AG10803 (cell line): Measurements from ENCODE around the gene TRIM16.
"Not testable (repeated sequence)": the region's sequence is repeated elsewhere in the genome, so short reads cannot be mapped to it uniquely, and the experiment has no call there.

Experiments used
- DNase-seq: peaks from one replicate; pipeline ENCODE4 v3.0.0; 2010; ENCODE audit warnings: low read depth
- H3K4me3 ChIP-seq: 2 replicates; pipeline ENCODE4 v1.5.1; 2011; ENCODE audit warnings: mild to moderate bottlenecking, low read length, control low read depth
- TF ChIP-seq, protein P1 (sequence below): conservative IDR thresholded peaks from 2 replicates; pipeline ENCODE4 v1.5.1; 2011; ENCODE audit warnings: mild to moderate bottlenecking, low read length, control low read depth, inconsistent platforms

Gene TRIM16

DNA sequence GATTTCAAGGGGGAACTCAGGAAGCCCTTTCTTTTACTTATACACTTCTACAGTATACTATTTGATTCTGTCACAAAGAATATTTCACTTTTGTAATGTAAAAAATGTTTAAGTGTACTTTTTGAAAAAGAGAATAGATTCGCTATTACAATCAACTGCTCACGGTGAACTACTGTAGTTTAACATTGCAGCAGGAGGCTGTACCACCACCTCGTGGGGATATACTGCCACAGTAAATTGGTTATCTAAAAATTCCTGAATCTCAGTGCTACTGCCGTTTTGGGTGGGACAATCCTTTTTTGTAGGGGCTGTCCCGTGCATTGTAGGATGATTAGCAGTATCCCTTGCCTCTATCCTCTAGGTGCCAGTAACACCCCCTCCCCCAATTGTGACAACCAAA, 14.6 kb downstream of the TRIM16 start:
- TF ChIP-seq, protein P1, sequence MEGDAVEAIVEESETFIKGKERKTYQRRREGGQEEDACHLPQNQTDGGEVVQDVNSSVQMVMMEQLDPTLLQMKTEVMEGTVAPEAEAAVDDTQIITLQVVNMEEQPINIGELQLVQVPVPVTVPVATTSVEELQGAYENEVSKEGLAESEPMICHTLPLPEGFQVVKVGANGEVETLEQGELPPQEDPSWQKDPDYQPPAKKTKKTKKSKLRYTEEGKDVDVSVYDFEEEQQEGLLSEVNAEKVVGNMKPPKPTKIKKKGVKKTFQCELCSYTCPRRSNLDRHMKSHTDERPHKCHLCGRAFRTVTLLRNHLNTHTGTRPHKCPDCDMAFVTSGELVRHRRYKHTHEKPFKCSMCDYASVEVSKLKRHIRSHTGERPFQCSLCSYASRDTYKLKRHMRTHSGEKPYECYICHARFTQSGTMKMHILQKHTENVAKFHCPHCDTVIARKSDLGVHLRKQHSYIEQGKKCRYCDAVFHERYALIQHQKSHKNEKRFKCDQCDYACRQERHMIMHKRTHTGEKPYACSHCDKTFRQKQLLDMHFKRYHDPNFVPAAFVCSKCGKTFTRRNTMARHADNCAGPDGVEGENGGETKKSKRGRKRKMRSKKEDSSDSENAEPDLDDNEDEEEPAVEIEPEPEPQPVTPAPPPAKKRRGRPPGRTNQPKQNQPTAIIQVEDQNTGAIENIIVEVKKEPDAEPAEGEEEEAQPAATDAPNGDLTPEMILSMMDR, result peak; percentile 24; the same call in 1 of the 2 replicates
- DNase-seq, H3K4me3 ChIP-seq: not testable (repeated sequence)

DNA sequence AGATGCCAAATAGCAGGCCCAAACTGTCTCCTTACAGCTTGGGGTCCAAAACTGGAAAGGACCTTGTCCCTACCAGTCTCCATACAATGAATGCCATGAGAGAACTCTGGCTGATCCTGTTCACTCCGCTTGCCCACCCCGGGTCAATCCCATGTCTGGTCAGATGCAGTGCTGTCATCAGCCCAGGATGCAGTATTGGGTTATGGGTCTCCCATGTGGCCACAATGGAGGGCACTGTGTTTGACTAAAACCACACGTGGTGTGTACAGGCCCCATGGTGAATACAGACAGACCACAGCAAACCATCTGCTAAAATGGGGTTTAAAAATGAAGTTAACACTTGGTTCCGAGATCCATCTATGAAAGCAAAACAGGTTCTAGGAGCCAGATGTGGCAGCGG, 20.4 kb downstream of the TRIM16 start:
- DNase-seq, result no peak
- no peak overlapping the region for H3K4me3 ChIP-seq
- TF ChIP-seq, protein P1, result no peak

DNA sequence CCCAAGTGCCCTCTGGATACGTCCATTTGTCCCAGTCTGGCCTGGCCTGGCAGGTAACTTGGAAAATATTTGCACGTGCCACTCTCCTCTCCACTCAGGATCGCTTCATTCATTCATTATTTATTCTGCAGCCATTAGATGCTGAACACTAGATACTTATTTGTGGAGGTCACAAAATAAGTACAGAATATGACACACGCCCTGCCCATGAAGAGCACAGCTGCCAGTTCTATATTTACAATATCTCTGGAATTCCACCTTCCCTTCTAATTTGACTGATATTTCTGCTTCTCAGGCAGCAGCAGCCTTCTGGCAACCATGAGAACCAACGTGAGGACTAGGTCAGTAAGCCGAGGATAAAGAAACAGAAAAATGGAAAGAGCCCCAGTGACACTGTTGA, 20.9 kb downstream of the TRIM16 start:
- H3K4me3 ChIP-seq, result no peak overlapping the region
- TF ChIP-seq, protein P1, result no peak
- DNase-seq, result no peak

DNA sequence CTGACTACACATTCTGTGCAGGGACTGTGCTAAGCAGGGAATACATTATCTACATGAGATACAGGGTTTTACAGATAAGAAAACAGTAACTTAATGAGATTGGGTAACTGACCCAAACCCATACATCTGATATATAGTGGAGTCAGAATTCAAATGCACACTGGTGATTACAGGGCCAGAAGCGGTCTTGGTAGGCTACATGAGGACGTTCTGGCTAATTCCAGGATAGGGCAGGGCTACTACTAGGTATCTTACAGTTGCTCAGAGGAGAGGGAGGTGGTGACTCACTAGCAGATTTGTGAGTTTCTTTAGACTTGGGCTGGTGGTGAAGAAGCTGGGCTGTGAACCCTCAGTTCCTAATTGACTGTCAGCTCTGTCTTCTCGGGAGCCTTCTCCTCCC, 21.4 kb downstream of the TRIM16 start:
- TF ChIP-seq, protein P1, result no peak
- H3K4me3 ChIP-seq, result no peak overlapping the region
- no peak for DNase-seq

DNA sequence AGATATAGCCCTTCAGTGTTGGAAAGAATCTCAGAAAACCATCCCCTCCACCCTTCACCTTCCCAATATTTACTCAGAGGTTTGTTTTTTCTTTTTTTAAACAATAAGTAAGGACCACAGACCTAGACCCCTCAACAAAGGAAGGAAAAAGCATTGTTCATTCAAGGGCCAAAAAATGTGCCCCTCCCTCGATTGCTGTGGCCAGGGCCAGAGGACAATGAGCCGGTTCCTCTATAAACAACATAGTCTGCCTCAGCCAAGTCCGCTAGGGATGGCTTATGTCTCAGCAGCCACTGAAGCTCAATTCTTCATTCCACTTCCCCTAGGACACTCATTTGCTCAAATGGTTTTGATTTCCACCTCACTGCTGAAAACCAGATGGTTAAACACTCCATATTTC, 24.0 kb downstream of the TRIM16 start:
- TF ChIP-seq, protein P1, result no peak
- no peak for DNase-seq
- no peak overlapping the region for H3K4me3 ChIP-seq

DNA sequence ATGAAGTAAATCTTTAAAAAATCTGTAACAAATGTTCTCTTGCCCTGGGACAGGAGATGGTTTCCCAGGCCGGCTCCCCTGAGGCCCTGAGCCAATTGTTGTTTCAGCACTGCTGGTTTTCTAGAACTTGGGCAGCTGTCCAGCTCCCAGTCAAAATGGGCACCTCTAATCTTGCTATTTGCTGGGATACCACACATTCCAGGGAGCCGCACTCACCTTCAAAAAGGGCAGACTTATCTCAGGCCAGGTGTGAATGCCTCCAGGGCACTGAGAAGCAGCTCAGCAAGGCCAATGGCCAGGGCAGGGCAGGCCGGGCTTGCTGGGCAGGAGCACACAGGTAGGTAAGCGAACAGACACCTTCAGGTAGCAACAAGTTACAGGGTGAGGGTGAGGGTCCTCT, 24.4 kb downstream of the TRIM16 start:
- no peak overlapping the region for H3K4me3 ChIP-seq
- TF ChIP-seq, protein P1, result no peak
- no peak for DNase-seq

DNA sequence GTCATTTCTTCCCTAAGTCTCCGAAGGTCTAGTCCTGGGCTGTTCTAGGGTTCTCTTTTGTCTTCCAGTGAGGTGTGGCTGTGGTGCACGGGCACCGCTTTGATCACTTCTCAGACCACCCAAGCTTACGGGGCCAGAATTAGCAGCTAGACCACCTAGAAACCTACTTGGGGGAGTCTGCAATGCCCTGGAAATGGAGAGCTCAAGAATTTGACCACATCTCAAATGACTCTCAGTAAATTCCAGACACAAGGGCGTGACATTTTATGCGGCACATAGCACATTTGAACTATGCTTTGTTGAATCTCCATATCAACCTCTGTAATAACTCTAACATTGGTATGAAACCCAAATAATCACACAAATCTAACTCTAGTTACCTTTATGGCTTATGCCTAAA, 24.9 kb downstream of the TRIM16 start:
- no peak overlapping the region for H3K4me3 ChIP-seq
- TF ChIP-seq, protein P1, result no peak
- DNase-seq, result no peak
